ENCODE data around the gene PKN3.

GRCh38 chr9:128724744-128725211, 22.5 kb downstream of the PKN3 start:
- TF ChIP-seq CTCF (optimal IDR thresholded peaks at IDR 0.05 in 1 of 3, IDR thresholded peaks at IDR 0.05 in 1 of 3, conservative IDR thresholded peaks at IDR 0.05 in 1 of 3; ENCODE audit: extremely low read depth in 1 of 3, insufficient read depth in 2 of 3, low read length in 3 of 3) (peak in 2 of 3 experiments; percentile 4 to 34), EZH2 (IDR thresholded peaks at IDR 0.05; ENCODE audit: low read length) (no peak)
